IPS-18a (cell line): Measurements from ENCODE around the gene XIAP.
"Not testable (repeated sequence)": the region's sequence is repeated elsewhere in the genome, so short reads cannot be mapped to it uniquely, and the experiment has no call there.

Experiments
- H3K27ac ChIP-seq: one replicate; pipeline ENCODE4 v1.5.1; 2013; ENCODE audit warnings: low read length
- H3K27me3 ChIP-seq: one replicate; pipeline ENCODE4 v1.6.1; 2013; ENCODE audit warnings: mild to moderate bottlenecking, low read length; ENCODE audit not compliant: control insufficient read depth, insufficient read depth
- H3K36me3 ChIP-seq: one replicate; pipeline ENCODE4 v1.6.1; 2013; ENCODE audit warnings: low read depth, low read length; ENCODE audit not compliant: control insufficient read depth
- H3K4me1 ChIP-seq: one replicate; pipeline ENCODE4 v1.6.1; 2013; ENCODE audit warnings: low read depth, low read length; ENCODE audit not compliant: control insufficient read depth
- H3K4me3 ChIP-seq: one replicate; pipeline ENCODE4 v1.5.1; 2013; ENCODE audit warnings: low read length
- H3K9ac ChIP-seq: one replicate; pipeline ENCODE4 v1.6.1; 2013; ENCODE audit warnings: mild to moderate bottlenecking, low read length, moderate library complexity
- H3K9me3 ChIP-seq: one replicate; pipeline ENCODE4 v1.6.1; 2013; ENCODE audit warnings: low read depth, low read length; ENCODE audit not compliant: control insufficient read depth

Gene XIAP

GRCh38 chrX:123876844-123877243, 17.0 kb downstream of the XIAP start:
- Histone ChIP-seq H3K27me3 (no peaks in the 10 kb centered on the region), H3K9ac (no peak overlapping the region), H3K4me1 (no peaks in the 10 kb centered on the region), H3K4me3 (no peak overlapping the region), H3K9me3 (peaks cover 13% of the 10 kb centered on the region), H3K36me3 (no peaks in the 10 kb centered on the region), H3K27ac (no peak overlapping the region)

DNA sequence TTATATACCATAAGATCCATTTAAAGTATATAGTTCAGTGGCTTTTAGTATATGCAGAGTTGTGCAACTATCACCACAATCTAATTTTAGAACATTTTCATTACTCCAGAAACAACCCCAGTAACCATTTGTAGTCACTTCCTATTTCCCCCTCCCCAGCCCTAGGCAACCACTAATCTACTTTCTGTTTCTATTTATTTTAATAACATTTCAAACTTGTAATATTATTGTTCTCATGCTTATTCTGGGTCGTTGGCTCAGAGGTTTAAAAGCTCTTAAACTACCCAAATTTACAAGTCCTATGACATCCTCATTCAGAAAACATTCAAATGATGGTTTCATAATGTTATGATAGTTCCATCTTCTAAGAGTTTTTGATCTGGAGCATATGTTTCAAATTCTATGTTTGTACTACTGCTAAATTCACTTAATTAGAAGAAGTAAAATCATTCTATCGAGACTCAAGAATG, 18.4 kb downstream of the XIAP start:
- peaks cover 10% of the 10 kb centered on the region for H3K9me3 ChIP-seq
- no peaks in the 10 kb centered on the region for H3K27me3 ChIP-seq
- no peak overlapping the region for H3K9ac ChIP-seq
- no peak overlapping the region for H3K27ac ChIP-seq
- H3K4me3 ChIP-seq, result no peak overlapping the region
- H3K36me3 ChIP-seq, result no peaks in the 10 kb centered on the region
- H3K4me1 ChIP-seq, result no peaks in the 10 kb centered on the region

DNA sequence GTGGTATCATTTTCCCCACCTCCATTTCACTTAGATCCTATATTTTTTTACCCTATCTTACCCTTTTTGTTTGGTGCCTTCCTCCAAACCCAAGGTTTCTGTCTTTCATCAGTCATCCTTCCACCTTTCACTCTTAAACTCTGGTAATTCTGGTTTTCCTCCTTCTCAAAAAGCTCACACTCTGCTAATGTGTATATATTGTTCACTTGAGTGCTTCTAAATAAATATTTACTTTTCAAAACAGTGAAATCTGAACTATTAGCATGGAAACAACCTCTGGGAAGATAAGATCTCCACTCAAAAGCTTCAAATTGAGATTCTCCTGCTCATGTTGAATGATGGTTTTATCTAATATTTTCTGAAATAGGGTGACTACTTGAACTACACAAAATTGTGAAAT, 21.5 kb downstream of the XIAP start:
- Histone ChIP-seq H3K9me3 (peaks cover 11% of the 10 kb centered on the region), H3K27ac (no peak overlapping the region), H3K36me3 (no peaks in the 10 kb centered on the region), H3K9ac (no peak overlapping the region), H3K4me1 (no peaks in the 10 kb centered on the region), H3K4me3 (no peak overlapping the region), H3K27me3 (no peaks in the 10 kb centered on the region)

- Histone ChIP-seq H3K4me3 (no peak overlapping the region), H3K27ac (no peak overlapping the region)
These were observed 22.5 kb downstream of the XIAP start for GRCh38 chrX:123882391-123882790.

GRCh38 chrX:123884809-123885408, 25.1 kb downstream of the XIAP start:
- Histone ChIP-seq H3K27ac (no peak overlapping the region), H3K4me1 (no peaks in the 10 kb centered on the region), H3K36me3 (peaks cover 4% of the 10 kb centered on the region), H3K9me3 (peaks cover 11% of the 10 kb centered on the region), H3K4me3 (no peak overlapping the region), H3K27me3 (no peaks in the 10 kb centered on the region), H3K9ac (no peak overlapping the region)

More at GRCh38 chrX:123882391-123882790, 22.5 kb downstream of the XIAP start:
- Histone ChIP-seq H3K9ac (no peak overlapping the region), H3K9me3 (peaks cover 8% of the 10 kb centered on the region), H3K36me3 (no peaks in the 10 kb centered on the region), H3K27me3 (no peaks in the 10 kb centered on the region), H3K4me1 (no peaks in the 10 kb centered on the region)

- Histone ChIP-seq H3K27me3 (no peaks in the 10 kb centered on the region), H3K9ac (no peak overlapping the region), H3K9me3 (no peaks in the 10 kb centered on the region), H3K4me3 (no peak overlapping the region), H3K27ac (no peak overlapping the region), H3K36me3 (peaks cover 3% of the 10 kb centered on the region), H3K4me1 (no peaks in the 10 kb centered on the region)
These were observed 39.8 kb downstream of the XIAP start for GRCh38 chrX:123899701-123900100.

GRCh38 chrX:123903261-123903660, 43.4 kb downstream of the XIAP start:
- H3K4me3 ChIP-seq, H3K4me1 ChIP-seq, H3K36me3 ChIP-seq, H3K9me3 ChIP-seq, H3K27ac ChIP-seq, H3K27me3 ChIP-seq, H3K9ac ChIP-seq: not testable (repeated sequence)

- Histone ChIP-seq H3K4me3 (no peak overlapping the region), H3K9ac (no peak overlapping the region), H3K27ac (no peak overlapping the region), H3K9me3 (peaks cover 12% of the 10 kb centered on the region), H3K36me3 (no peaks in the 10 kb centered on the region), H3K4me1 (no peaks in the 10 kb centered on the region), H3K27me3 (no peaks in the 10 kb centered on the region)
These were observed 45.5 kb downstream of the XIAP start for GRCh38 chrX:123905332-123905731.

GRCh38 chrX:123906557-123907316, 46.9 kb downstream of the XIAP start:
- no peak overlapping the region for H3K9ac ChIP-seq
- H3K9me3 ChIP-seq, result peaks cover 12% of the 10 kb centered on the region
- no peak overlapping the region for H3K27ac ChIP-seq
- no peak overlapping the region for H3K4me3 ChIP-seq
- no peaks in the 10 kb centered on the region for H3K36me3 ChIP-seq
- H3K27me3 ChIP-seq, result no peaks in the 10 kb centered on the region
- no peaks in the 10 kb centered on the region for H3K4me1 ChIP-seq

DNA sequence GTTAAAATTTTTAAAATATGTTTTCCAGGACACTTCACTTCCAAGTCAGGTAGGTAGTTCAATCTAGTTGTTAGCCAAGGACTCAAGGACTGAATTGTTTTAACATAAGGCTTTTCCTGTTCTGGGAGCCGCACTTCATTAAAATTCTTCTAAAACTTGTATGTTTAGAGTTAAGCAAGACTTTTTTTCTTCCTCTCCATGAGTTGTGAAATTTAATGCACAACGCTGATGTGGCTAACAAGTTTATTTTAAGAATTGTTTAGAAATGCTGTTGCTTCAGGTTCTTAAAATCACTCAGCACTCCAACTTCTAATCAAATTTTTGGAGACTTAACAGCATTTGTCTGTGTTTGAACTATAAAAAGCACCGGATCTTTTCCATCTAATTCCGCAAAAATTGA, 49.7 kb downstream of the XIAP start:
- H3K27ac ChIP-seq, result no peak overlapping the region
- no peaks in the 10 kb centered on the region for H3K4me1 ChIP-seq
- H3K27me3 ChIP-seq, result no peaks in the 10 kb centered on the region
- H3K36me3 ChIP-seq, result no peaks in the 10 kb centered on the region
- no peak overlapping the region for H3K9ac ChIP-seq
- H3K9me3 ChIP-seq, result peaks cover 12% of the 10 kb centered on the region
- H3K4me3 ChIP-seq, result no peak overlapping the region

- Histone ChIP-seq H3K9me3 (peaks cover 3% of the 10 kb centered on the region), H3K36me3 (no peaks in the 10 kb centered on the region), H3K27me3 (no peaks in the 10 kb centered on the region), H3K9ac (no peak overlapping the region), H3K27ac (no peak overlapping the region), H3K4me3 (no peak overlapping the region), H3K4me1 (no peaks in the 10 kb centered on the region)
These were observed 57.2 kb downstream of the XIAP start for GRCh38 chrX:123917069-123917468.
